Epithelial cell of proximal tubule (primary cell): ENCODE data around the gene FOXK2. TPM values are rescaled to one million over a fixed set of nuclear protein-coding genes. Genes with fewer than 3 reads are reported as not detected.

Source experiments
- DNase-seq: peaks from one replicate; pipeline ENCODE4 v3.0.0-alpha.2; 2011; ENCODE audit warnings: low read depth
- H3K4me3 ChIP-seq: 2 replicates; pipeline ENCODE4 v1.5.1; 2011; ENCODE audit warnings: low read depth, mild to moderate bottlenecking, low read length
- total RNA-seq: library from RNA; depleted of rRNA; stranded (reverse); fragments of >200 nt; gene quantifications from 2 replicates; pipeline ENCODE4 v1.2.3, GENCODE V29; 2015
- TF ChIP-seq, protein P1 (sequence below): conservative IDR thresholded peaks from 2 replicates; pipeline ENCODE4 v1.5.1; 2012; ENCODE audit warnings: low read depth, mild to moderate bottlenecking, low read length

Gene FOXK2
- total RNA-seq, 1 donor from 2014 or later: 33.4 TPM

DNA sequence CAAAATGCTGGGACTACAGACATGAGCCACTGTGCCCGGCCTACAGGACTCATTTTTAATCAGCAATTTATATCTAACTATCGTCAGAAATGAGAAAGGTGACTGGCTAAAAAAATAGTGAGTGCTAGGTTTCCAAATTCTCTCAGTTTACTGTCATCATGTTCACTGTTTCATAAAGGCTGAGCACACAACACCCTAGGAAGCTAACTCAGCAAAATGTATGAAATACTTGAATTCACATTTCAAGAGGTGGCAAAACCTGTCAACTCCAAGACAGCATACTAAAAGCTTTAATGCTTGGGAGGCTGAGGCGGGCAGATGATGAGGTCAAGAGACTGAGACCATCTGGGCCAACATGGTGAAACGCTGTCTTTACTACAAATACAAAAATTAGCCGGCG is 112.0 kb downstream of the FOXK2 start:
- no peak overlapping the region for H3K4me3 ChIP-seq
- no peak for DNase-seq
- TF ChIP-seq, protein P1, sequence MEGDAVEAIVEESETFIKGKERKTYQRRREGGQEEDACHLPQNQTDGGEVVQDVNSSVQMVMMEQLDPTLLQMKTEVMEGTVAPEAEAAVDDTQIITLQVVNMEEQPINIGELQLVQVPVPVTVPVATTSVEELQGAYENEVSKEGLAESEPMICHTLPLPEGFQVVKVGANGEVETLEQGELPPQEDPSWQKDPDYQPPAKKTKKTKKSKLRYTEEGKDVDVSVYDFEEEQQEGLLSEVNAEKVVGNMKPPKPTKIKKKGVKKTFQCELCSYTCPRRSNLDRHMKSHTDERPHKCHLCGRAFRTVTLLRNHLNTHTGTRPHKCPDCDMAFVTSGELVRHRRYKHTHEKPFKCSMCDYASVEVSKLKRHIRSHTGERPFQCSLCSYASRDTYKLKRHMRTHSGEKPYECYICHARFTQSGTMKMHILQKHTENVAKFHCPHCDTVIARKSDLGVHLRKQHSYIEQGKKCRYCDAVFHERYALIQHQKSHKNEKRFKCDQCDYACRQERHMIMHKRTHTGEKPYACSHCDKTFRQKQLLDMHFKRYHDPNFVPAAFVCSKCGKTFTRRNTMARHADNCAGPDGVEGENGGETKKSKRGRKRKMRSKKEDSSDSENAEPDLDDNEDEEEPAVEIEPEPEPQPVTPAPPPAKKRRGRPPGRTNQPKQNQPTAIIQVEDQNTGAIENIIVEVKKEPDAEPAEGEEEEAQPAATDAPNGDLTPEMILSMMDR: no peak

- TF ChIP-seq, protein P1: no peak
- DNase-seq: no peak
- H3K4me3 ChIP-seq: no peak overlapping the region
Observed at GRCh38 chr17:82632451-82632850, 112.9 kb downstream of the FOXK2 start.

DNA sequence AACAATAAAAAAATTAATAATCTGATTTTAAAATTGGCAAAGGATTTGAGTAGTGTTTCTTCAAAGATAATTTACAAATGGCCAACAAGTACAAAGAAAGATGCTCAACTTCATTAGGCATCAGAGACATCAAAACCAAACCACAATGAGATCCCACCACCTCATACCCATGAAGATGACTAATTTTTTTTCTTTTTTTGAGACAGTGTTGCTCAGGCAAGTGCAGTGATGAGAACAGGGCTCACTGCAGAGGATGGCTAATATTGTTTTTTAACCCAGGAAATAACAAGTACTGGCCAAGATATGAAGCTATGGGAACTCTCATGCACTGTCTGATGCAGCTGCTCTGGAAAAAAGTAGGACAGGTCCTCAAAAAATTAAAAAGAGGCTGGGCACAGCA is 113.8 kb downstream of the FOXK2 start:
- no peak overlapping the region for H3K4me3 ChIP-seq
- DNase-seq: no peak
- TF ChIP-seq, protein P1: no peak

DNA sequence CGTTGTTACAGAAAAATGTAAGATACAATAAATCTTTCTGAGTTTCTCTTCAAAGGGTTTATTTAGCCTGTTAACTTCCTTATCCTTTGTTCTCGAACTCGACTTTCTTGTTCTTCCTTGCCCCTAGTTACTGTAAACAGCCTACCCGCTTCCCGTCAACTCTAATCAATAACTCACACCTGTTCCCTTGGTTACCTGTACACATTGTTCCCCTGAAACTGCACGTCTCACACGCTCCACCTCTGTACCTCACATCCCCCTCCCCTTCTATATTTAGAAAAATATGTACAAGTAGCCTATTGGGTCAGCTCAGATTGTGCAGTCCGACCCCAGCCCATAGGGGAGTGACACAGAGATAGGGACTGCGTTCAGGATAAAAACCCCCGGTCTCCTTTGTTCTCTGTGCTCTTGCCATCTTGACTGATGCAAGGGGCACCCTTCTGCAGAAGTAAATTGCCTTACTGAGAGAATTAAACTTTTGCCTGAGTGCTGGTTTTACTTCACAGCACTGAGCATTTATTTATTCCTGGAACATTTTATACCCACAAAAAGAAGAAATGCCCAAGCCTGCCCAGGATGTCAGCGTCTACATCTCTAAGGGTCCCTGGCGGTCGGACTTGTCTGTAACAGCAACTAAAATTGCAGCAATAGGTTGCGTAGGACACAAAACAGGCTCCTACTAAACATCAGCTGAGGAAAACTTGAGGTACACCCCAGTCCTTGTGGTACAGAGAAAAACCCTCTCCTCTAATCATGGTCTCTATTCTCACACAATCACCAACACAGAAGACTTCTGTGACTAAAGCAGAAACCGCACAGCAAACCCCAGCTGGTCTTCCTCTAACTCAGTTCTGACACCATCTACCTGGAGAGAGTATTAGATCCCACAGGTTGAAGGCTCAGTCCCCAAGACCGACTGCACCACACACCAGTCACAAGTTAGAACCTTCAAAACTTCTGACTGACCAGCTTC is 117.4 kb downstream of the FOXK2 start:
- no peak overlapping the region for H3K4me3 ChIP-seq
- no peak for DNase-seq
- TF ChIP-seq, protein P1: no peak

- DNase-seq: no peak
- H3K4me3 ChIP-seq: no peak overlapping the region
- TF ChIP-seq, protein P1: no peak
Observed at GRCh38 chr17:82638183-82638773, 118.7 kb downstream of the FOXK2 start.

GRCh38 chr17:82639628-82640027 is 120.1 kb downstream of the FOXK2 start:
- TF ChIP-seq, protein P1: no peak

More at GRCh38 chr17:82639628-82640027, 120.1 kb downstream of the FOXK2 start:
- H3K4me3 ChIP-seq: no peak overlapping the region
- no peak for DNase-seq
